ENCODE results near the gene HDAC1. TPM values are rescaled to one million over a fixed set of nuclear protein-coding genes. Genes with fewer than 3 reads are reported as not detected.

HDAC1 gene
- total and polyA plus RNA-seq, 2 of the 4 experiments (the other 2 are of a cell fraction): 95.5 to 139 TPM

DNA sequence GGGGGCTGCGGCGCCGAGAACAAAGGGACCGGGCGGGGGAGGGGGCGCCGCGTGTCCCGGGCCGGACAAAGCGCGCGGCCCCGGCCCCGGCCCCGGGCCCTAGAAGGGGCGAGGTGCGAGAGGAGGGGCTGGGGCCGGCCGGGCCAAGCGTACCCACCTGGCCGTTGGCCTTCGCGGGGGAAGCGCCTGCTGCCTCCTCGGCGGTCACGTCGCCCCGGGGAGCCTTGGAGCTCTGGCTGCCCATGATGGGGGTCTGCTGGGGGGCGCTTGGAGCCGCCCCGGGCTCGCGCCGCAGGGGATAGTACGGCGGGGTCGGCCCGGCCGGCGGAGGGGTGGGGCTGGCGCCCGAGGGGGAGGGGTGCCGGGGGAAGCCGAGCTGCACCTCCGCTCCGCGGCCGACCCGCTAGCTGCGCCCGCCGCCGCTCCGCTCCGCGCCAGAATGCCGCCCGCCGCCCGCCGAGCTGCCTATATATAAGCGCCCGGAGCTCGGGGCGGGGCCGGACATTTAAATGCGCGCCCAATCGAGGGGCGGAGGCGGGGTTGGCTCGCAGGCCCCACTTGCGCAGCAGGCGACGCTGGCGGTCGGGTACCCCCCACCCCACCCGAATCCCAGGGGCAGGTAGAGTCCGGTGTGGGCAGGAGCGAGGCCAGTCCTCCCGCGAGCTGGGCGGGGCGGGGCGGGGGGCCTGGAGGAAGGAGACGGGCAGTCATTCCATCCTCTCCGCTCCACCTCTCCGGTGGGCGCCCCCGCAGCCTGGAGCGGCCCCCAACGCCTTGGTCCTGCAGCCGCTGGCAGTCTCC lies 44.1 kb downstream of the HDAC1 start, which contains the start of gene MARCKSL1:
Gene MARCKSL1 (minus strand): TSS at position 444 of the 801 bp plus-strand sequence. CDS start 200 bp downstream, at position 244.
- ChIA-PET POLR2A (ENCODE audit: unreplicated experiment) (interaction anchor here (0.5 to 1.0 kb wide), 4 partner anchors 9 to 447 kb away, joined by 3 to 5 read pairs (median 3); no protein-coding TSS in a partner anchor), CTCF (interaction anchor here (0.7 kb wide), 1 partner anchor 71 kb away, joined by 3 read pairs; no protein-coding TSS in a partner anchor)
- Histone ChIP-seq H3K9ac (ENCODE audit: low read depth, low read length) (peak within 1 kb of the TSS; percentile 81), H4K91ac (ENCODE audit: insufficient read depth, low read depth, low read length) (peak within 1 kb of the TSS; percentile 26; the same call in 1 of the 2 replicates), H3K79me1 (ENCODE audit: low read depth in 1 of 2, low read length in 2 of 2) (peaks cover 19 to 39% of the 10 kb centered on the region in 2 experiments; a peak in 3 of 4 replicates), H4K5ac (ENCODE audit: low read depth, low read length) (no peak within 1 kb of the TSS), H3K14ac (replicated peaks; ENCODE audit: low read depth, low read length) (peak within 1 kb of the TSS; percentile 85; the same call in 1 of the 2 replicates), H3K27me3 (ENCODE audit: control insufficient read depth, insufficient read depth, low read length) (no peaks in the 10 kb centered on the region), H3K27ac (ENCODE audit: insufficient read depth, low read length) (peak within 1 kb of the TSS; percentile 85), H2BK20ac (ENCODE audit: low read depth, low read length) (no peak within 1 kb of the TSS), H3K4ac (ENCODE audit: low read depth, low read length) (peak within 1 kb of the TSS; percentile 77), H2BK15ac (ENCODE audit: low read depth, low read length) (no peak within 1 kb of the TSS), H3K4me3 (ENCODE audit: insufficient read depth, low read depth, low read length) (peak within 1 kb of the TSS; percentile 85), H3K18ac (ENCODE audit: low read depth, low read length) (no peak within 1 kb of the TSS), H3K4me1 (ENCODE audit: control insufficient read depth, insufficient read depth, low read length) (peaks cover 6% of the 10 kb centered on the region), H3K9me3 (ENCODE audit: control insufficient read depth, insufficient read depth, low read length) (no peaks in the 10 kb centered on the region), H2AK5ac (ENCODE audit: low read depth, low read length) (peak within 1 kb of the TSS; percentile 66; the same call in 1 of the 2 replicates), H2BK120ac (ENCODE audit: low read depth, low read length) (no peak within 1 kb of the TSS; the same call in 1 of the 2 replicates), H2AFZ (replicated peaks; ENCODE audit: low read length, poor library complexity) (peak within 1 kb of the TSS; percentile 89), H4K20me1 (ENCODE audit: insufficient read depth, low read length) (peaks cover 34% of the 10 kb centered on the region), H3K36me3 (ENCODE audit: control insufficient read depth, insufficient read depth, low read length) (peaks cover 33% of the 10 kb centered on the region), H3K9me1 (ENCODE audit: insufficient read depth, low read length) (0 out of 2 replicates have a peak, but pooled peaks cover 3% of the 10 kb centered on the region), H4K8ac (ENCODE audit: low read depth in 2 of 2, low read length in 2 of 2) (peak within 1 kb of the TSS in 1 of 2 experiments; percentile 58; a peak in 1 of 4 replicates), H3K56ac (ENCODE audit: extremely low read depth, insufficient read depth, low read length) (no peak within 1 kb of the TSS), H2AK9ac (replicated peaks; ENCODE audit: low read depth, low read length, poor library complexity) (peak within 1 kb of the TSS; percentile 97), H3K4me2 (ENCODE audit: low read depth, low read length) (peak within 1 kb of the TSS; percentile 95), H2BK5ac (ENCODE audit: low read depth, low read length, poor library complexity, severe bottlenecking) (peak within 1 kb of the TSS; percentile 71), H3K23ac (ENCODE audit: low read depth, low read length) (peak within 1 kb of the TSS; percentile 59)
- intact Hi-C loops (cut with micrococcal nuclease): loop anchor here (1.0 to 5.0 kb wide), 2 partner anchors 15 to 56 kb away; partner anchors contain the start of gene BSDC1
- BruUV-seq (replicated peaks): no TSS peak
- dilution Hi-C loops (cut with HindIII; ENCODE audit: low sequenced_read_pairs, unreplicated experiment): no loop called here
- TF ChIP-seq MAZ (IDR thresholded peaks at IDR 0.05; ENCODE audit: borderline replicate concordance, low read depth, low read length) (peak; percentile 50; the same call in 1 of the 2 replicates), POLR2A (IDR thresholded peaks at IDR 0.05; ENCODE audit: low read depth, low read length) (peak; percentile 99), MAFK (IDR thresholded peaks at IDR 0.05; ENCODE audit: low read depth, low read length) (no peak)
- WGBS, 2 experiments (ENCODE audit: extremely low coverage in 2 of 2, insufficient read length in 1 of 2): 2% methylated on average over 41 of the region's 95 CpGs; no CpG with 5 or more reads in 1 of the 2 experiments
- DNase-seq (peak; percentile 55), ATAC-seq (ENCODE audit: low read depth) (peak; percentile 76)
- in situ Hi-C loops (cut with MboI; ENCODE audit: low sequenced_read_pairs): no loop called here

All from IMR-90 (cell line).